ENCODE data around the gene FOLR2.

Gene FOLR2

DNA sequence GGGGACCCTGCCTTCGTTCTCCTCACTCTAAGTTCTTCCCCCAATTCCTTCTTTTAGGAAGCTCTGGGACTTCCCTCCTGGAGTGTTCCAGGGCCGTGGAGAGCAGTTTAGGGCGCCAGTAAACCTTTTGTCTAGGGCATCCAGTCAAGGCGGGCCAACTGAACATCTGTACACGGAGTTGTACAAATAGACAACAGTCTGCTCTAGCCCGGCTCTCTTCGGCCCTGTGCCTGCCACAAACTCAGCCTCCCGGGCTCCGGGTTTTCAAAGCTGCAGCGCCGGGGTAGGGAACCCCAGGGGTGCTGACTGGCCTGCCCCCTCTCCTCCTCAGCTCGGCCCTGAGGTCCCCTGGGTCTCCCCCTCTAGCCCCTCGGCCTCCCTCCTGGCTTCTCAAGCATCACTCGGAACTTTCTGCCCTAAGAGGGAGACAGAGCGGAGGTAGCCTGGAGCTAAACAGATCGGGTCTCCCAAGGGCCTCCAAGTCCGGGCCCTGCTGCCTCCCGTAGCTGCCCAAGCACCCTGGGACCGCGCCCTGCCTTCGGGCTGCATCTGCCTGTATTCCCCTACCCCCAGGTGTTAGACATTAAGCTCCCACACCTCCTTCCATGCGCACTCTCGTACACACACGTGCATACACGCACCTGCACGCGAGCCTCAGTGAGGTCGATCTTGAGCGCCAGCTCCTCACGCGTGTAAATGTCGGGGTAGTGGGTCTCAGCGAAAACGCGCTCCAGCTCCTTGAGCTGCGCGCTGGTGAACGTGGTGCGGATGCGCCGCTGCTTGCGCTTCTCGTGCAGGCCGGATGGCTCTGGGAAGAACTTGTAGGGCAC, 24.1 kb downstream of the FOLR2 start:
- TF ChIP-seq CTCF (IDR thresholded peaks at IDR 0.05; ENCODE audit: control extremely low read depth, extremely low read depth, low read depth, missing control alignments), result no peak
- CTCF ChIA-PET, result interaction anchor here (0.8 to 1.5 kb wide), 5 partner anchors 8 to 191 kb away, joined by 3 to 11 read pairs (median 4); no protein-coding TSS in a partner anchor
- POLR2A ChIA-PET, result interaction anchor here (0.6 kb wide), 1 partner anchor 148 kb away, joined by 3 read pairs; no protein-coding TSS in a partner anchor
- DNase-seq (ENCODE audit: extremely low spot score), result peak; percentile 46

- no peak for TF ChIP-seq CTCF (IDR thresholded peaks at IDR 0.05; ENCODE audit: control extremely low read depth, extremely low read depth, low read depth, missing control alignments)
- ChIA-PET POLR2A (interaction anchor here (0.6 kb wide), 1 partner anchor 147 kb away, joined by 3 read pairs; no protein-coding TSS in a partner anchor), CTCF (interaction anchor here (1.1 to 1.5 kb wide), 4 partner anchors 20 to 190 kb away, joined by 3 to 11 read pairs (median 4); no protein-coding TSS in a partner anchor)
- no peak for DNase-seq (ENCODE audit: extremely low spot score)
Observed at GRCh38 chr11:72241291-72241781, 24.7 kb downstream of the FOLR2 start.

- ChIA-PET POLR2A (interaction anchor here (0.6 kb wide), 1 partner anchor 251 kb away, joined by 3 read pairs; no protein-coding TSS in a partner anchor), CTCF (no interaction called here)
- no peak for DNase-seq (ENCODE audit: extremely low spot score)
Observed at GRCh38 chr11:72242141-72242540, 25.5 kb downstream of the FOLR2 start.

GRCh38 chr11:72243173-72244059, 26.8 kb downstream of the FOLR2 start:
- no peak for DNase-seq (ENCODE audit: extremely low spot score)
- TF ChIP-seq CTCF (IDR thresholded peaks at IDR 0.05; ENCODE audit: control extremely low read depth, extremely low read depth, low read depth, missing control alignments), result no peak
- CTCF ChIA-PET, result no interaction called here
- POLR2A ChIA-PET, result no interaction called here

More at GRCh38 chr11:72242141-72242540, 25.5 kb downstream of the FOLR2 start:
- no peak for TF ChIP-seq CTCF (IDR thresholded peaks at IDR 0.05; ENCODE audit: control extremely low read depth, extremely low read depth, low read depth, missing control alignments)

GRCh38 chr11:72244060-72244360, 27.4 kb downstream of the FOLR2 start, which contains the start of gene PHOX2A:
Gene PHOX2A (minus strand): TSS chr11:72244176. CDS start chr11:72244004, 172 bp downstream.
- ChIA-PET POLR2A (no interaction called here), CTCF (no interaction called here)
- TF ChIP-seq CTCF (IDR thresholded peaks at IDR 0.05; ENCODE audit: control extremely low read depth, extremely low read depth, low read depth, missing control alignments), result no peak
- DNase-seq (ENCODE audit: extremely low spot score), result no peak

All from GM10248 (cell line).